Glutamatergic neuron (in vitro differentiated cells): ENCODE measurements around the gene MLN. TPM values are rescaled to one million over a fixed set of nuclear protein-coding genes. Genes with fewer than 3 reads are reported as not detected.

ENCODE experiments used
- DNase-seq: peaks from one replicate; pipeline ENCODE4 v3.0.0; 2022
- H3K27ac Mint-ChIP-seq: one replicate; pipeline ENCODE4 v1.8.0; 2020; ENCODE audit warnings: mild to moderate bottlenecking, mixed read lengths, inconsistent platforms; ENCODE audit not compliant: unreplicated experiment
- H3K27me3 Mint-ChIP-seq: one replicate; pipeline ENCODE4 v1.8.0; 2020; ENCODE audit warnings: mild to moderate bottlenecking, moderate library complexity, mixed read lengths, inconsistent platforms; ENCODE audit not compliant: unreplicated experiment
- H3K36me3 Mint-ChIP-seq: one replicate; pipeline ENCODE4 v1.8.0; 2020; ENCODE audit warnings: mild to moderate bottlenecking, mixed read lengths, inconsistent platforms; ENCODE audit not compliant: unreplicated experiment
- H3K4me1 Mint-ChIP-seq: one replicate; pipeline ENCODE4 v1.8.0; 2020; ENCODE audit warnings: mild to moderate bottlenecking, low read depth, mixed read lengths, inconsistent platforms; ENCODE audit not compliant: unreplicated experiment
- H3K4me3 Mint-ChIP-seq: one replicate; pipeline ENCODE4 v1.8.0; 2020; ENCODE audit warnings: mild to moderate bottlenecking, mixed read lengths, inconsistent platforms; ENCODE audit not compliant: unreplicated experiment
- H3K9me3 Mint-ChIP-seq: one replicate; pipeline ENCODE4 v1.8.0; 2020; ENCODE audit warnings: mild to moderate bottlenecking, moderate library complexity, mixed read lengths, inconsistent platforms; ENCODE audit not compliant: unreplicated experiment
- CTCF ChIP-seq: fragments of 200-600 bp; sonication (generic); IDR thresholded peaks from one replicate; pipeline ENCODE4 v1.5.0; 2021; ENCODE audit not compliant: partially characterized antibody, unreplicated experiment
- total RNA-seq: library from RNA; stranded (reverse); fragmentation: NEBNext Ultra II Directional; extraction: Animal tissue kit (Norgen Biotek cat#: 25700); gene quantifications from one replicate; pipeline ENCODE4 v1.2.1, GENCODE V29; 2021; ENCODE audit not compliant: unreplicated experiment

MLN gene
- total RNA-seq, 1 donor from 2014 or later = not detected

DNA sequence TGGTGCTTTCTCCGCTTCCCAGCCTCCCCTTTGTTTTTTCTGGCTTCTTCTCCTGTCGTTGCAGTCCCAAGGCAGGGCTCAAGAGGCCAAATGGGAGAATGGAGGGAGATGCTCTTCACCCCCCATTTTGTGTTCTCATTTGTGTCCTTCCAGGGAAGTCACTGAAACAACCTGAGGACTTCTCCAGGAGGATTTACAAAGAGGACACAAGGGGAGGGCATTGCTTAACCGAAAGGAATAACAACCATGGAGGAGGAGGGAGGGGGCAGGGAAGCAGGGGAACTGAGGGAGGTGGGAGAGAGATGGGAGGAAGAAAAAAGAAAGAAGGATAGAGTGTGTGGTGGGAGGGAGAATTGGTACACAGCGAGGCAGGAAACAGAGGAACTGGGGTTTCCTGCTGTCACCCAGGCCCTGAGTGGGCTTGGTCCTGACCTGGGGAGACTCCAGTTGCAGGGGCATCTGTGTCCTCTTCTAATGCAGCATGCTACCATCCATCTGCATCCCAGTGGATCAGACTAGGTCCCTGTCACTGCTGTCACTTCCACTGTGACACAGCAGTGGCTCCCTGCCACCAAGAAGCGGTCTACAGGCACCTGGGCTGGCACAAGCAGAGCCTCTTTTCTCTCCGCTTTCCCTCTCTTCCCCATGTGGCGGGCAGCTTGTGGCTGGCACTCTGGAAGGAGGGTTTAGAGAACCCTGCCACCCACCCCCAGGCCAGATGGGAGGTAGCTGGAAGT, 17.1 kb upstream of the MLN start:
- peaks cover 20% of the 10 kb centered on the region for H3K27me3 Mint-ChIP-seq
- no peak for DNase-seq
- peaks cover 13% of the 10 kb centered on the region for H3K9me3 Mint-ChIP-seq
- peak overlapping the region; percentile 55 for H3K27ac Mint-ChIP-seq
- TF ChIP-seq CTCF = no peak
- H3K36me3 Mint-ChIP-seq = no peaks in the 10 kb centered on the region
- no peak overlapping the region for H3K4me3 Mint-ChIP-seq
- peaks cover 41% of the 10 kb centered on the region for H3K4me1 Mint-ChIP-seq

DNA sequence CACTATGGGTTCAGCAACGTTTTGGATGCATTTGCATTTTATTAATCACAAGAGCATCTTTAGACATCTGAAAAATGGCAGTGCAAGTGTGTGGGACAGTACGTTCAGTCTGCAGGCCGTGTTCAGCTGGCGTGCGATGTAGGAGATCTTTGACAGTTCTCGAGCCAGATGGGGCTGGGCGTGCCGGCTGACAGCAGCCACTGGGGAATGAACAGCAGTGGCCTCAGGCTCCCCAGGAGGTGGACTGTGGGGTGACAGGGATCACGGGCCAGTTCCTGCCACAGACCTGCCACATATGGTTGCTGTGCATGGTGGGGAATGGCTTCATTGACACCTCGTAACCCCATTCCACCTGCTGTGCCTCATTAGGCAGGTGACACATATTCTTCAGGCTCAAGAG, 16.4 kb upstream of the MLN start:
- peak overlapping the region; percentile 82 for H3K27ac Mint-ChIP-seq
- peak overlapping the region; percentile 64 for H3K4me3 Mint-ChIP-seq
- no peaks in the 10 kb centered on the region for H3K36me3 Mint-ChIP-seq
- H3K4me1 Mint-ChIP-seq = peaks cover 46% of the 10 kb centered on the region
- DNase-seq = peak; percentile 57
- peaks cover 15% of the 10 kb centered on the region for H3K9me3 Mint-ChIP-seq
- peaks cover 17% of the 10 kb centered on the region for H3K27me3 Mint-ChIP-seq
- TF ChIP-seq CTCF = no peak

GRCh38 chr6:33819021-33819420, 15.2 kb upstream of the MLN start:
- peak overlapping the region; percentile 21 for H3K27ac Mint-ChIP-seq

DNA sequence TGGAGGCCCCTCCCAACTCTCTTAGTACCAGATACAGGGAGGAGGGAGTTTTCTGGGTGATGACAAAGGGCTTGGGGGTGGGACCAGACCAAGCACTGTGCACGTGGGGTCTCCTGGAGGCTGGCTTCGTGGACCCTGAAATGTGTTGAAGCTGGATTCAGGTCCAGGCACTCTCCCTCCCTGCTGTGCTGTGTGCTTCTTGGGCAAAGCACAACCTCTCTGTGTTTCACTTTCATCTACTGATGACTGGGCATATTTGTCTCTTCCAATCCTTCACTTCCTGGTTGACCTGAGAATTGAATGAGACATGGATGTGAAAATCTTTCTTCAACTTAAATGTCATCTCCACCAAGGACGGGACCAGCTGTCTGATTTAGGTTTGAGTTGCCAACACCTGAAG, 14.5 kb upstream of the MLN start:
- DNase-seq = no peak
- Mint-ChIP-seq H3K9me3 (peaks cover 14% of the 10 kb centered on the region), H3K27ac (no peak overlapping the region), H3K27me3 (peaks cover 19% of the 10 kb centered on the region), H3K4me3 (no peak overlapping the region), H3K4me1 (peaks cover 50% of the 10 kb centered on the region), H3K36me3 (no peaks in the 10 kb centered on the region)
- TF ChIP-seq CTCF = no peak

More at GRCh38 chr6:33819021-33819420, 15.2 kb upstream of the MLN start:
- Mint-ChIP-seq H3K4me3 (no peak overlapping the region), H3K9me3 (peaks cover 14% of the 10 kb centered on the region), H3K27me3 (peaks cover 19% of the 10 kb centered on the region), H3K4me1 (peaks cover 44% of the 10 kb centered on the region), H3K36me3 (no peaks in the 10 kb centered on the region)
- DNase-seq = no peak
- no peak for TF ChIP-seq CTCF

- no peak for DNase-seq
- Mint-ChIP-seq H3K27me3 (peaks cover 15% of the 10 kb centered on the region), H3K9me3 (peaks cover 10% of the 10 kb centered on the region), H3K4me1 (peaks cover 46% of the 10 kb centered on the region), H3K4me3 (no peak overlapping the region), H3K27ac (no peak overlapping the region), H3K36me3 (no peaks in the 10 kb centered on the region)
- TF ChIP-seq CTCF = no peak
Measured at GRCh38 chr6:33817489-33817888, 13.7 kb upstream of the MLN start.
